HG03108 (cell line): Measurements from ENCODE around the gene CITED1.

ENCODE experiments used
- ATAC-seq: cut with Tn5 transposase; IDR thresholded peaks from one replicate; pipeline ENCODE4 v1.9.1; 2021; ENCODE audit warnings: moderate library complexity; ENCODE audit not compliant: unreplicated experiment

Gene CITED1

GRCh38 chrX:72308566-72309296, 3.0 kb upstream of the CITED1 start:
- ATAC-seq: no peak

DNA sequence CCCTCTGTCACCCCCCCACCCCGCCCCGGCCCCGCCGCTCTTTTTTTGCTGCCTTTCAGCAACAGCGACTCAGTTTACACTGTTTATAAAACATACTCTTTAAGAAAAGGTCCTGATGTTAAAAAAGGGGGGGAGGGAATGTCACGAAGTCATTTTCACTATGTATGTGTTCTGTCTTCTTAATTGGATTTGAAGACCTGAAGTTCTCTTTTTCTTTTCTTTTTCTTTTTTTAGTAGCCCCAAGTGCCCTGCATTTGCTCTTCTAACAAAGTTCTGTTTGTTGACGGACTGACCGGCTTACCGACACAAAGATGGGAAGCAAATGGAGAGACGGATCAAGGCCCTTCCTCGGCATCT, 2.5 kb upstream of the CITED1 start:
- ATAC-seq: no peak

GRCh38 chrX:72307646-72308051, 1.9 kb upstream of the CITED1 start:
- ATAC-seq: no peak

GRCh38 chrX:72306851-72307645, 1.3 kb upstream of the CITED1 start:
- peak; percentile 47 for ATAC-seq

- ATAC-seq: no peak
These were observed 529 bp upstream of the CITED1 start for GRCh38 chrX:72306085-72306801.

GRCh38 chrX:72304877-72305276, 837 bp downstream of the CITED1 start:
- ATAC-seq: no peak

GRCh38 chrX:72301781-72302180, 3.9 kb downstream of the CITED1 start:
- no peak for ATAC-seq

- ATAC-seq: no peak
These were observed 5.7 kb downstream of the CITED1 start for GRCh38 chrX:72299891-72300630.

DNA sequence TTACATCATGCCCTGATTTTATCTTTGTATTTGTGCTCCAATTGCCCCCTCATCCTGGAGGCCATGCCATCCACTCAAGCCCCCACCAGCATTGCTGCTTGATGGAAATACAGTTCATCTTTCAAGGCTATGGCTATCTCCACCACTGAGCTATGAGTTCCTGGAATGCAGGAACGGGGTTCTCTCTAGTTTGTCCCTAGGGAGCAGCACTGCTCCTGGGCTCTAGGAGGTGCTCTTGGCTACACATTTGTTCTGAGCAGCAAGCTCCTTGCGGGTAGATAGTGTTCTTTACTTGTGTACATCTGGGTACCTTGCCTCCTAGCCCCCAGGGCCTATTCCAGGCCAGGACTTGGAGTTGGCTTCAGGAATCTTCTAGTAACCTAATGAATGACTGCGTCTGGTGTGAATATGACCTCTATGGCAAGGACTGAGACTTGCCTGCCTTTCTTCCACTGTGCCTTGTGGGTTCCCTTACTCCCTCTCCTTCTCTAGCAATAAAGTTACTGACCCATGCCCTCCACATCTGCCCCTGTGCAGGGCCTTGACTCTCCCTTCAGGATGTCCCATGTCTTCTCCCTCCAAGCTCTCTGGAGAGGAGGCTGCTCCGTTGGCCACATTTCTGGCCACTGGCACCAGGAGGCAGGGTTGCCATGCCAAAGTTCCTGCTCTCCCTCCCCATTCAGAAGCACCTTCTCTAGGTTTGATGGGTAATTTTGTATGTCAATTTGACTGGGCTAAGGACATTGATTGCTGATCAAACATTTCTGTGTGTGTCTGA, 7.6 kb downstream of the CITED1 start:
- no peak for ATAC-seq

DNA sequence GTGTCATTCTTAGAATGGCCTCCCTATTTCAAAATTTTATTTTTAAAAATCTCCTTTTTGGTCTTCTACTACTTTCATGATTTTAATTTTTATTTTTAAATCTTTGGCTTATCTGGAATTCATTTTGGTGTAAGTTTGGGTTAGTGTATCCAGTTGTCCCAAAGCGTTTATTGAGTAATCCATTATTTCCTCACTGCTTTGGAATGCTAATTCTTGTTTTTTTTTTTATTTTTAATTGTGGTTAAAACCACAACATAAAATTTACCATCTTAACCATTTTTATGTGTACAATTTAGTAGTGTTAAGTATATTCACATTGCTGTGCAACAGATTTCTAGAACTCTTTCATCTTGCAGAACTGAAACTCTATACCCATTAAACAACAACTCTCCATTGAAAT, 8.7 kb downstream of the CITED1 start:
- ATAC-seq: no peak

GRCh38 chrX:72295745-72296144, 10.0 kb downstream of the CITED1 start:
- no peak for ATAC-seq

DNA sequence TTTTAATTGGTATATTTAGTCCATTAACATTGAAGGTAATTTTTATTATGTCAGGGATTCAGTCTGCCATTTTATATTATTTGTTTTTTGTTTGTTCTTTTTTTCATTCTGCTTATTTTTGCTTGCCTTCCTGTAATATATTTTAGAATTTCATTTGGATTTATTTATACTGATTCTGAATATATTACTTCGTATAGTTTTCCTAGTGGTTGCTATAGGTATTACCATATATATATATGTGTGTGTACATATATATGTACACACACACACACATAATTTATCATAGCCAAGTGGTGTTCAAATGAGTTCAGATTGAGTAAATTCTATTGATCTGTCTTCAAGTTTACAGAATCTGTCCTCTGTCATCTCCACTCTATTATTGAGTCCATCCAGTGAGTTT, 11.2 kb downstream of the CITED1 start:
- ATAC-seq: no peak

- no peak for ATAC-seq
These were observed 23.4 kb downstream of the CITED1 start for GRCh38 chrX:72282302-72282701.

GRCh38 chrX:72280321-72280845, 25.3 kb downstream of the CITED1 start:
- no peak for ATAC-seq

DNA sequence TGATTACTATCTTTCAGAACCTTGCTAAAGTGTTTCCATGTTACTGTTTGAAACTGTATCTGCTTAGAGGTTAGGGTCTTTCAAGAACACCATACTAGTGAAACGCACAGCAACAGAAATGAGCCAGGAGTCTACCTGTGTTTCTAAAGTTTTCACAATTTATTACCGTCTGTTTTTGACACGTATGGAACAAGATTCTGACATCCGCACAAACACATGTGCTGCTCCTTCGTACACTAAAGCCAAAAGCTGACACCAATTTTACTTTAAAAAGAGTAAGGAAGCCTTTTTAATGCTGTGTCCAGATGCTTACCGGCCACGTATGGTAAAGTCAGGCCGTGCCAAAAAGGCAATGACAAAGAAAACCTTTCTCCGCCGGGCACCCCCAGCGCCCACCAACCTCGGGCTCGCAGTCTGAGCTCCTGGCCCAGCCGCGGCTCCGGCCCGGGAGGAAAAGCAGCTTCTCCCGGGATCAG, 29.2 kb downstream of the CITED1 start:
- no peak for ATAC-seq

- no peak for ATAC-seq
These were observed 31.2 kb downstream of the CITED1 start for GRCh38 chrX:72274526-72274925.

DNA sequence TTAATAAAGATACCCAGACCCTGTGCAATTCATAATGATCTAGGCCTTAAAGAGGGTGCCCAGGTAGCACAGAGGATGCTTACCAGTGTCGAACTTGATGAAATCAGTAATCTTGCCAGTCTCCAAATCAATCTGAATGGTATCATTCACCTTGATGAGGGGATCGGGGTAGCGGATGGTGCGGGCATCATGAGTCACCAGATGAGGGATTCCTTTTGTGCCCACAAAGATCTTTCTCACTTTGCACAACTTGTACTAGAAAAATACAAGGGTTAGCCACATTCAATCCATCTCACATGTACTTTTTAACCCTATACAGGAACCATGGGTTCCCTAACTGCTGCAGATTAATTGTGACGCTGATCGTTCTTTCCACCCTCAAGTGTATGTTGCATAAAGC, 32.0 kb downstream of the CITED1 start:
- ATAC-seq: no peak

- ATAC-seq: no peak
These were observed 32.8 kb downstream of the CITED1 start for GRCh38 chrX:72272868-72273267.

GRCh38 chrX:72271812-72272211, 33.9 kb downstream of the CITED1 start:
- ATAC-seq: no peak
